K562 (cell line): ENCODE data around the gene ADORA1. TPM values are rescaled to one million over a fixed set of nuclear protein-coding genes. Genes with fewer than 3 reads are reported as not detected.

ENCODE experiments used
- ATAC-seq: fragments of 200-7000 bp; cut with Tn5 transposase; 3 replicates; pipeline ENCODE4 v1.9.1; 2020; ENCODE audit warnings: moderate library complexity
- BruUV-seq: library from RNA; stranded (reverse); fragments of 400-500 nt; replicated peaks from 2 replicates; lab custom pipeline; 2021; lab: Mats Ljungman, UMichigan
- CTCF ChIA-PET: fragments of 300-600 bp; formaldehyde crosslinking; extraction: SDS; loops from one replicate; lab custom pipeline; 2021; ENCODE audit warnings: low intra/inter-chr PET ratio; lab: Yijun Ruan, JAX
- POLR2A ChIA-PET: fragments of 300-600, 350-650 bp; sonication (Branson Sonifier 250); formaldehyde crosslinking; extraction: SDS; loops from one replicate; lab custom pipeline; 2021; ENCODE audit warnings: antibody characterized with exemption, inconsistent platforms; lab: Yijun Ruan, JAX
- DNase-seq, 4 experiments: peaks; one replicate each; pipeline versions ENCODE4 v3.0.0 to v3.0.0-alpha.2; 2011 to 2018; ENCODE audit warnings: low spot score in 3 of 4, mixed read lengths in 3 of 4; ENCODE audit errors: extremely low read depth in 1 of 4
- FAIRE-seq: peaks from 2 replicates; lab custom pipeline; 2011; peaks lifted over from hg19 to GRCh38; lab: Jason Lieb, UNC
- H2AFZ ChIP-seq: 2 replicates; pipeline ENCODE4 v1.6.0; 2011; ENCODE audit warnings: low read depth, low read length, control low read depth, inconsistent platforms
- H3K27ac ChIP-seq: fragments of 200-600 bp; 3 replicates; pipeline ENCODE4 v1.8.0; 2011; ENCODE audit warnings: low read depth, mild to moderate bottlenecking, control low read depth, inconsistent platforms, low read length, moderate library complexity, mixed read lengths; ENCODE audit errors: extremely low read depth
- H3K27me3 ChIP-seq, 2 experiments: fragments of 300-600 bp in 1 of 2; 2 replicates in 1 of 2; 3 replicates in 1 of 2; pipeline versions ENCODE4 v1.6.0 to v1.8.0; 2011; ENCODE audit warnings: inconsistent platforms in 2 of 2, low read length in 2 of 2, mild to moderate bottlenecking in 1 of 2, mixed read lengths in 1 of 2, moderate library complexity in 1 of 2; ENCODE audit not compliant: control insufficient read depth in 2 of 2, insufficient read depth in 2 of 2
- H3K36me3 ChIP-seq: fragments of 300-600 bp; 3 replicates; pipeline ENCODE4 v1.8.0; 2011; ENCODE audit warnings: mild to moderate bottlenecking, low read length, inconsistent platforms; ENCODE audit not compliant: control insufficient read depth, insufficient read depth
- H3K4me1 ChIP-seq, 2 experiments: fragments of 200-600 bp in 1 of 2; replicated peaks in 1 of 2; 2 replicates in 1 of 2; 3 replicates in 1 of 2; pipeline versions ENCODE4 v1.5.1 to v1.8.0; 2011; ENCODE audit warnings: inconsistent platforms in 2 of 2, low read length in 2 of 2, mild to moderate bottlenecking in 1 of 2, mixed read lengths in 1 of 2, moderate library complexity in 1 of 2; ENCODE audit not compliant: control insufficient read depth in 2 of 2, insufficient read depth in 2 of 2
- H3K4me2 ChIP-seq: 2 replicates; pipeline ENCODE4 v1.6.1; 2011; ENCODE audit warnings: low read length, control low read depth, inconsistent platforms, mixed read lengths; ENCODE audit not compliant: insufficient read depth
- H3K4me3 ChIP-seq: fragments of 200-600 bp; sonication (generic), shearing (Covaris generic); 2 replicates; pipeline ENCODE4 v1.5.1; 2016; ENCODE audit warnings: control low read depth, inconsistent platforms
- H3K79me2 ChIP-seq: fragments of 200-600 bp; 3 replicates; pipeline ENCODE4 v1.8.0; 2011; ENCODE audit warnings: low read length, inconsistent platforms; ENCODE audit not compliant: control insufficient read depth, insufficient read depth
- H3K9ac ChIP-seq, 2 experiments: 2 replicates each; pipeline versions ENCODE4 v1.6.0 to v1.6.1; 2011; ENCODE audit warnings: low read depth in 2 of 2, low read length in 2 of 2, control low read depth in 1 of 2, inconsistent platforms in 1 of 2, mild to moderate bottlenecking in 1 of 2, mixed read lengths in 1 of 2; ENCODE audit not compliant: insufficient read depth in 1 of 2
- H3K9me1 ChIP-seq: one replicate; pipeline ENCODE4 v1.6.0; 2011; ENCODE audit warnings: inconsistent platforms, mild to moderate bottlenecking, low read length, moderate library complexity; ENCODE audit not compliant: control insufficient read depth, insufficient read depth
- H3K9me3 ChIP-seq: replicated peaks from 2 replicates; pipeline ENCODE4 v1.5.1; 2011; ENCODE audit warnings: low read depth, low read length, inconsistent platforms; ENCODE audit not compliant: control insufficient read depth, insufficient read depth
- H4K20me1 ChIP-seq: replicated peaks from 2 replicates; pipeline ENCODE4 v1.6.1; 2011; ENCODE audit warnings: low read length, inconsistent platforms, mixed read lengths; ENCODE audit not compliant: control insufficient read depth, insufficient read depth
- NFYB ChIP-seq: IDR thresholded peaks from 2 replicates; pipeline ENCODE4 v1.6.1; 2011; ENCODE audit warnings: mild to moderate bottlenecking, moderate library complexity; ENCODE audit not compliant: insufficient read length; ENCODE audit errors: extremely low read depth
- ZBTB17 ChIP-seq: fragments of 450-650 bp; formaldehyde crosslinking; IDR thresholded peaks from 2 replicates; pipeline ENCODE4 v1.4.0; 2020; ENCODE audit warnings: mild to moderate bottlenecking
- ZNF12 ChIP-seq: sonication (generic); formaldehyde crosslinking; IDR thresholded peaks from 2 replicates; pipeline ENCODE4 v1.4.0; 2020; ENCODE audit warnings: mild to moderate bottlenecking, missing genetic modification reagents
- ZNF263 ChIP-seq: sonication (generic); formaldehyde crosslinking; IDR thresholded peaks from 2 replicates; pipeline ENCODE4 v1.8.0; 2022; ENCODE audit warnings: mild to moderate bottlenecking, missing genetic modification reagents, borderline replicate concordance
- WGBS: fragments of 100-300 bp; shearing (Covaris generic); methylation state at CpG from one replicate; pipeline ENCODE4 v1.1.6; 2016; ENCODE audit warnings: low coverage, mixed read lengths; ENCODE audit not compliant: insufficient coverage; ENCODE audit errors: missing lambda C conversion rate; 5-methylcytosine and 5-hydroxymethylcytosine counted together
- in situ Hi-C: fragments of 300-500 bp; cut with MboI; formaldehyde crosslinking; loops from 4 replicates; pipeline ENCODE4 v1.15.0; 2018; ENCODE audit warnings: inconsistent platforms, mixed read lengths
- intact Hi-C: fragments of 100-400 bp; cut with micrococcal nuclease; formaldehyde crosslinking; loops from 2 replicates; pipeline ENCODE4 v1.14.2; 2022
- polyA plus RNA-seq, 8 experiments: library from polyadenylated mRNA; depleted of rRNA in 4 of 8; stranded (reverse) in 5 of 8; unstranded in 3 of 8; fragments of >200 nt; fragmentation: Nextera tagmentation in 2 of 8; fragmentation: Illumina TruSeq in 1 of 8; extraction: Ambion mirVana in 2 of 8; extraction: Trizol in 1 of 8; gene quantifications; 2 replicates each; pipeline versions ENCODE4 v1.2.1 to v1.2.3, GENCODE V29; 2011 to 2014; ENCODE audit warnings: inconsistent platforms in 1 of 8, missing spikeins in 1 of 8
- total RNA-seq, 7 experiments: library from RNA; depleted of rRNA in 6 of 7; stranded (reverse); fragments of >200 nt in 6 of 7; fragmentation: Illumina TruSeq in 2 of 7; extraction: Trizol in 2 of 7; gene quantifications; 2 replicates each; pipeline versions ENCODE4 v1.2.1 to v1.2.3, GENCODE V29; 2011 to 2021; ENCODE audit warnings: low replicate concordance in 1 of 7
- TF ChIP-seq, protein P1 (sequence below): fragments of 450-650 bp; IDR thresholded peaks from one replicate; pipeline ENCODE4 v1.6.1; 2018; ENCODE audit warnings: mild to moderate bottlenecking, moderate library complexity; ENCODE audit not compliant: partially characterized antibody

The ADORA1 gene
- total and polyA plus RNA-seq, 9 of the 15 experiments (the other 6 are each of a cell fraction or from before 2014, with no cell fraction given), result not detected

DNA sequence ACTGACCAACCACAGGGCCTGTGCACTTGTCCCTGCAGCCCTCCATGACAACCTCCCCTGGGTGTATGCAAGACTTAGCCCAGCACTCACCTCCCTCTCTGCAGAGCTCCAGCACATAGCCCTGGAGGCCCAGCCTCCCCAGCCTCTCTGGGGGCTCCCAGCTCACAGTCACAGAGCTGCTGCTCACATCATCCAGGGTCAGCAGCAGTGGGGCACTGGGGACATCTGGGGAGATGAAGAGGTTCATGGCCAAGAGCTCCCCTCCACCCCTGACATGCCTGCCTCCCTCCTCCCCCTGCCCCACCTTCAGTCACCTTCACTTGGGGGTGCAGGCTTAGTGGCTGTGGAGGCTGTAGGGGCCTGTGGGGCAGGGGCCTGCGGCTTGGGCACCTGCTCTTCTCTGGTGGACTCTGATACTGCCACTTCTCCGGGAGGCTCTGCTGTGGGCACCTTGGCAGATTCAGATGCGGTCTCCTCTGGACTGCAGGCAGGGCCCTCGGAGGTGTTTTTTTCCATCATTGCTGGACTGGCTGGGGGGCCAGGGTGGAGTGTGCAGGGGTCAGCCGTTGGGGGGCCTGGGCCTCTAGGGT is 47.8 kb downstream of the ADORA1 start, which contains the start of gene MYBPH:
Gene MYBPH, minus strand, starts transcription at position 590 of the 590 bp plus-strand sequence. Its CDS starts 71 bp downstream, at position 519.
- Histone ChIP-seq H3K9me1 (no peaks in the 10 kb centered on the region), H2AFZ (no peak within 1 kb of the TSS), H3K27me3 (peaks cover 10 to 70% of the 10 kb centered on the region in 2 experiments; a peak in 4 of 5 replicates), H3K79me2 (no peaks in the 10 kb centered on the region), H3K4me2 (no peak within 1 kb of the TSS), H3K4me3 (no peak within 1 kb of the TSS), H3K9me3 (no peaks in the 10 kb centered on the region), H4K20me1 (peaks cover 29% of the 10 kb centered on the region; the same call in 1 of the 2 replicates), H3K36me3 (no peaks in the 10 kb centered on the region), H3K9ac (0 out of 4 replicates have a peak within 1 kb of the TSS, but pooled peaks of 1 of the 2 experiments have one; percentile 4), H3K4me1 (peaks cover 0 to 8% of the 10 kb centered on the region in 2 experiments; a peak in 1 of 5 replicates), H3K27ac (no peak within 1 kb of the TSS)
- WGBS, result 0% methylated on average over 4 of the region's 5 CpGs
- no peak for ATAC-seq
- CTCF ChIA-PET, result interaction anchor here (0.6 kb wide), 1 partner anchor 11 kb away, joined by 3 read pairs; no protein-coding TSS in a partner anchor
- POLR2A ChIA-PET, result interaction anchor here (1.1 to 1.2 kb wide), 2 partner anchors 15 to 49 kb away, joined by 4 to 5 read pairs; no protein-coding TSS in a partner anchor
- no peak for DNase-seq
- in situ Hi-C loops, result no loop called here
- TF ChIP-seq NFYB, result no peak
- TF ChIP-seq ZNF263 (CRISPR knock-in tag), result no peak
- TF ChIP-seq, protein P1, sequence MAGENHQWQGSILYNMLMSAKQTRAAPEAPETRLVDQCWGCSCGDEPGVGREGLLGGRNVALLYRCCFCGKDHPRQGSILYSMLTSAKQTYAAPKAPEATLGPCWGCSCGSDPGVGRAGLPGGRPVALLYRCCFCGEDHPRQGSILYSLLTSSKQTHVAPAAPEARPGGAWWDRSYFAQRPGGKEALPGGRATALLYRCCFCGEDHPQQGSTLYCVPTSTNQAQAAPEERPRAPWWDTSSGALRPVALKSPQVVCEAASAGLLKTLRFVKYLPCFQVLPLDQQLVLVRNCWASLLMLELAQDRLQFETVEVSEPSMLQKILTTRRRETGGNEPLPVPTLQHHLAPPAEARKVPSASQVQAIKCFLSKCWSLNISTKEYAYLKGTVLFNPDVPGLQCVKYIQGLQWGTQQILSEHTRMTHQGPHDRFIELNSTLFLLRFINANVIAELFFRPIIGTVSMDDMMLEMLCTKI, result no peak
- no peak for TF ChIP-seq ZNF12 (CRISPR knock-in tag)
- TF ChIP-seq ZBTB17, result no peak
- intact Hi-C loops, result no loop called here
- no TSS peak for BruUV-seq
- FAIRE-seq, result no peak
